Measurements from ENCODE around the gene GALK1.

DNA sequence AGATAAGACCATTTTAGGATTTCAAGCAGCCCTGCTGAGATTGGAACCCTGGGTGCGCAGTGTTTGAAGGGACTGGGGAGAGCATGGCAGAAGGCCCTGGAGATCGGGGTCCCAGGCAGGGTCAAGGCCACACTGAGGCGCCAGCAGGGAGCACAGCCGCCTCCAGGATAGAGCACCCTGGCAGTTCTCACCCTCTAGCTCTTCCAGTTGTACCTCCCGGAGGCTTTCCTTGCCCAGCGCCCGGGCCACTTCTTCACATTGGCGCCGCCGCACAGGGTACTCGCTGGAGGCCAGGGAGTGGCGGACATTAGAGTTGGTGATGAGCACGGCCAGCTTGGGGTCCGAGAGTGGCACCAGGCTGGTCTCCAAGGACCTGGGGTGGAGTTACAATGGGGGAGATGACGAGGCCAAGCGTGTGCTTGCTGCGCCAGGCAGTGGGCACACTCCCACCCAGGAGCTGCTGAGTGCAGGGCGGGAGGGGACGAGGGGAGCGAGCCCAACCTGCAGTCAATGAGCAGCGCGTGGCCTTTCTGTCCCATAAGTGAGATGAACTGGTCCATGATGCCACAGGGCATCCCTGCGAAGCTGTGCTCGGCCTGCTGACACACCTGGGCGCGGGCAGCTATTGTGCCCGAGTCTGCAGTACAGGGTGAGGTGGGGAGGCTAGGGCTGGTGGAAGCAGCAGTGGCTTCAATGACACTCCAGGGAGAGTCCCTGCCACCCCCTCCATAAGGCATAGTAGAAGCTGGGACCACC lies 2.3 kb downstream of the GALK1 start:
- TF ChIP-seq, protein P1, sequence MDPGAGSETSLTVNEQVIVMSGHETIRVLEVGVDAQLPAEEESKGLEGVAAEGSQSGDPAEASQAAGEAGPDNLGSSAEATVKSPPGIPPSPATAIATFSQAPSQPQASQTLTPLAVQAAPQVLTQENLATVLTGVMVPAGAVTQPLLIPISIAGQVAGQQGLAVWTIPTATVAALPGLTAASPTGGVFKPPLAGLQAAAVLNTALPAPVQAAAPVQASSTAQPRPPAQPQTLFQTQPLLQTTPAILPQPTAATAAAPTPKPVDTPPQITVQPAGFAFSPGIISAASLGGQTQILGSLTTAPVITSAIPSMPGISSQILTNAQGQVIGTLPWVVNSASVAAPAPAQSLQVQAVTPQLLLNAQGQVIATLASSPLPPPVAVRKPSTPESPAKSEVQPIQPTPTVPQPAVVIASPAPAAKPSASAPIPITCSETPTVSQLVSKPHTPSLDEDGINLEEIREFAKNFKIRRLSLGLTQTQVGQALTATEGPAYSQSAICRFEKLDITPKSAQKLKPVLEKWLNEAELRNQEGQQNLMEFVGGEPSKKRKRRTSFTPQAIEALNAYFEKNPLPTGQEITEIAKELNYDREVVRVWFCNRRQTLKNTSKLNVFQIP (CRISPR knock-in tag; IDR thresholded peaks at IDR 0.05; ENCODE audit: borderline replicate concordance, low read depth): no peak
- TF ChIP-seq, protein P2, sequence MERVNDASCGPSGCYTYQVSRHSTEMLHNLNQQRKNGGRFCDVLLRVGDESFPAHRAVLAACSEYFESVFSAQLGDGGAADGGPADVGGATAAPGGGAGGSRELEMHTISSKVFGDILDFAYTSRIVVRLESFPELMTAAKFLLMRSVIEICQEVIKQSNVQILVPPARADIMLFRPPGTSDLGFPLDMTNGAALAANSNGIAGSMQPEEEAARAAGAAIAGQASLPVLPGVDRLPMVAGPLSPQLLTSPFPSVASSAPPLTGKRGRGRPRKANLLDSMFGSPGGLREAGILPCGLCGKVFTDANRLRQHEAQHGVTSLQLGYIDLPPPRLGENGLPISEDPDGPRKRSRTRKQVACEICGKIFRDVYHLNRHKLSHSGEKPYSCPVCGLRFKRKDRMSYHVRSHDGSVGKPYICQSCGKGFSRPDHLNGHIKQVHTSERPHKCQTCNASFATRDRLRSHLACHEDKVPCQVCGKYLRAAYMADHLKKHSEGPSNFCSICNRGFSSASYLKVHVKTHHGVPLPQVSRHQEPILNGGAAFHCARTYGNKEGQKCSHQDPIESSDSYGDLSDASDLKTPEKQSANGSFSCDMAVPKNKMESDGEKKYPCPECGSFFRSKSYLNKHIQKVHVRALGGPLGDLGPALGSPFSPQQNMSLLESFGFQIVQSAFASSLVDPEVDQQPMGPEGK (CRISPR knock-in tag; IDR thresholded peaks at IDR 0.05; ENCODE audit: borderline replicate concordance): no peak
- TF ChIP-seq ZFP30 (CRISPR knock-in tag; IDR thresholded peaks at IDR 0.05) (no peak), ZNF8 (CRISPR knock-in tag; IDR thresholded peaks at IDR 0.05) (no peak), ISL1 (CRISPR knock-in tag; IDR thresholded peaks at IDR 0.05) (no peak), RARB (CRISPR knock-in tag; IDR thresholded peaks at IDR 0.05) (no peak), ZFP3 (CRISPR knock-in tag; IDR thresholded peaks at IDR 0.05) (no peak), TOX (CRISPR knock-in tag; IDR thresholded peaks at IDR 0.05; ENCODE audit: borderline replicate concordance) (no peak), BACH2 (CRISPR knock-in tag; IDR thresholded peaks at IDR 0.05; ENCODE audit: borderline replicate concordance) (no peak), PPARA (CRISPR knock-in tag; IDR thresholded peaks at IDR 0.05; ENCODE audit: borderline replicate concordance) (no peak), TCF4 (CRISPR knock-in tag; IDR thresholded peaks at IDR 0.05; ENCODE audit: borderline replicate concordance) (no peak)
- TF ChIP-seq, protein P3, sequence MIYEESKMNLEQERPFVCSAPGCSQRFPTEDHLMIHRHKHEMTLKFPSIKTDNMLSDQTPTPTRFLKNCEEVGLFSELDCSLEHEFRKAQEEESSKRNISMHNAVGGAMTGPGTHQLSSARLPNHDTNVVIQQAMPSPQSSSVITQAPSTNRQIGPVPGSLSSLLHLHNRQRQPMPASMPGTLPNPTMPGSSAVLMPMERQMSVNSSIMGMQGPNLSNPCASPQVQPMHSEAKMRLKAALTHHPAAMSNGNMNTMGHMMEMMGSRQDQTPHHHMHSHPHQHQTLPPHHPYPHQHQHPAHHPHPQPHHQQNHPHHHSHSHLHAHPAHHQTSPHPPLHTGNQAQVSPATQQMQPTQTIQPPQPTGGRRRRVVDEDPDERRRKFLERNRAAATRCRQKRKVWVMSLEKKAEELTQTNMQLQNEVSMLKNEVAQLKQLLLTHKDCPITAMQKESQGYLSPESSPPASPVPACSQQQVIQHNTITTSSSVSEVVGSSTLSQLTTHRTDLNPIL (CRISPR knock-in tag; IDR thresholded peaks at IDR 0.05; ENCODE audit: low read depth): no peak

Measured in SK-N-SH treated with all-trans-retinoic acid at 6 μM for 48 hours (cell line).